ENCODE measurements around the gene ASB10. TPM values are rescaled to one million over a fixed set of nuclear protein-coding genes. Genes with fewer than 3 reads are reported as not detected.

Gene ASB10
- polyA plus RNA-seq, 1 of the 3 experiments (the other 2 are of a cell fraction) = not detected

GRCh38 chr7:151188252-151188542 lies 1.1 kb upstream of the ASB10 start:
- H3K79me2 ChIP-seq (ENCODE audit: insufficient read depth) = no peaks in the 10 kb centered on the region
- no peaks in the 10 kb centered on the region for H4K20me1 ChIP-seq (ENCODE audit: insufficient read depth)
- H3K9me2 ChIP-seq = no peaks in the 10 kb centered on the region
- no peak overlapping the region for H3K4me2 ChIP-seq
- no peaks in the 10 kb centered on the region for H3F3A ChIP-seq (replicated peaks; ENCODE audit: insufficient read depth)
- ChIA-PET CTCF (interaction anchor here (0.9 to 1.6 kb wide), 3 partner anchors 25 to 64 kb away, joined by 4 to 6 read pairs (median 5); no protein-coding TSS in a partner anchor), POLR2A (no interaction called here)
- H3K36me3 ChIP-seq (replicated peaks in 1 of 2; ENCODE audit: control insufficient read depth in 1 of 2, insufficient read depth in 2 of 2, low read length in 1 of 2) = no peaks in the 10 kb centered on the region
- WGBS (ENCODE audit: low lambda C conversion rate) = 49% methylated on average over 5 of the region's 5 CpGs
- TF ChIP-seq EZH2phosphoT487 (IDR thresholded peaks at IDR 0.05; ENCODE audit: borderline replicate concordance, low read depth) (no peak), TEAD4 (IDR thresholded peaks at IDR 0.05; ENCODE audit: borderline replicate concordance, insufficient read depth) (no peak), TCF12 (IDR thresholded peaks at IDR 0.05) (no peak)
- H3K4me3 ChIP-seq (ENCODE audit: low read depth in 2 of 2, low read length in 1 of 2) = no peak overlapping the region
- no peak overlapping the region for H3K27ac ChIP-seq (ENCODE audit: low read depth in 2 of 2, low read length in 1 of 2)
- H3K27me3 ChIP-seq (ENCODE audit: insufficient read depth) = peaks cover 52% of the 10 kb centered on the region
- no peaks in the 10 kb centered on the region for H3K9me3 ChIP-seq
- H2AFZ ChIP-seq (ENCODE audit: low read depth) = no peak overlapping the region
- no peak overlapping the region for H3K9ac ChIP-seq
- no peaks in the 10 kb centered on the region for H3K4me1 ChIP-seq (ENCODE audit: control insufficient read depth in 1 of 2, insufficient read depth in 2 of 2, low read depth in 1 of 2, low read length in 1 of 2)
- DNase-seq = no peak

GRCh38 chr7:151187409-151188251 lies 580 bp upstream of the ASB10 start:
- DNase-seq = no peak
- no peaks in the 10 kb centered on the region for H3K4me1 ChIP-seq (ENCODE audit: control insufficient read depth in 1 of 2, insufficient read depth in 2 of 2, low read depth in 1 of 2, low read length in 1 of 2)
- no peaks in the 10 kb centered on the region for H4K20me1 ChIP-seq (ENCODE audit: insufficient read depth)
- no peaks in the 10 kb centered on the region for H3K9me2 ChIP-seq
- H3K9ac ChIP-seq = no peak overlapping the region
- TF ChIP-seq GABPA (IDR thresholded peaks at IDR 0.05; ENCODE audit: low read depth) = no peak
- TF ChIP-seq TAF1 (IDR thresholded peaks at IDR 0.05; ENCODE audit: borderline replicate concordance, low read depth, low read length) = no peak
- no peak for TF ChIP-seq JUND (IDR thresholded peaks at IDR 0.05)
- no peak for TF ChIP-seq MXI1 (IDR thresholded peaks at IDR 0.05; ENCODE audit: low read depth, low read length)
- peaks cover 54% of the 10 kb centered on the region for H3K27me3 ChIP-seq (ENCODE audit: insufficient read depth)
- no peak overlapping the region for H3K27ac ChIP-seq (ENCODE audit: low read depth in 2 of 2, low read length in 1 of 2)
- H3F3A ChIP-seq (replicated peaks; ENCODE audit: insufficient read depth) = no peaks in the 10 kb centered on the region
- no peak overlapping the region for H3K4me2 ChIP-seq
- H3K4me3 ChIP-seq (ENCODE audit: low read depth in 2 of 2, low read length in 1 of 2) = no peak overlapping the region
- CTCF ChIA-PET = interaction anchor here (0.9 to 1.6 kb wide), 3 partner anchors 26 to 64 kb away, joined by 4 to 6 read pairs (median 5); no protein-coding TSS in a partner anchor
- H2AFZ ChIP-seq (ENCODE audit: low read depth) = no peak overlapping the region
- 51% methylated on average over 12 of the region's 22 CpGs for WGBS (ENCODE audit: low lambda C conversion rate)
- H3K9me3 ChIP-seq = no peaks in the 10 kb centered on the region
- H3K36me3 ChIP-seq (replicated peaks in 1 of 2; ENCODE audit: control insufficient read depth in 1 of 2, insufficient read depth in 2 of 2, low read length in 1 of 2) = no peaks in the 10 kb centered on the region
- H3K79me2 ChIP-seq (ENCODE audit: insufficient read depth) = no peaks in the 10 kb centered on the region
- POLR2A ChIA-PET = interaction anchor here (0.7 kb wide), 1 partner anchor 21 kb away, joined by 3 read pairs; no protein-coding TSS in a partner anchor

GRCh38 chr7:151185762-151186639 lies 1.0 kb downstream of the ASB10 start:
- Histone ChIP-seq H3K9me3 (no peaks in the 10 kb centered on the region), H3K79me2 (ENCODE audit: insufficient read depth) (no peaks in the 10 kb centered on the region), H3K9ac (no peak overlapping the region), H3K27ac (ENCODE audit: low read depth in 2 of 2, low read length in 1 of 2) (no peak overlapping the region), H4K20me1 (ENCODE audit: insufficient read depth) (no peaks in the 10 kb centered on the region), H3K4me1 (ENCODE audit: control insufficient read depth in 1 of 2, insufficient read depth in 2 of 2, low read depth in 1 of 2, low read length in 1 of 2) (no peaks in the 10 kb centered on the region), H3K36me3 (replicated peaks in 1 of 2; ENCODE audit: control insufficient read depth in 1 of 2, insufficient read depth in 2 of 2, low read length in 1 of 2) (no peaks in the 10 kb centered on the region), H3K4me2 (no peak overlapping the region), H3K9me2 (no peaks in the 10 kb centered on the region), H2AFZ (ENCODE audit: low read depth) (no peak overlapping the region), H3F3A (replicated peaks; ENCODE audit: insufficient read depth) (no peaks in the 10 kb centered on the region), H3K27me3 (ENCODE audit: insufficient read depth) (peaks cover 50% of the 10 kb centered on the region), H3K4me3 (ENCODE audit: low read depth in 2 of 2, low read length in 1 of 2) (no peak overlapping the region)
- DNase-seq = no peak
- ChIA-PET POLR2A (no interaction called here), CTCF (interaction anchor here (1.2 kb wide), 1 partner anchor 62 kb away, joined by 4 read pairs; no protein-coding TSS in a partner anchor)
- 75% methylated on average over 9 of the region's 16 CpGs for WGBS (ENCODE audit: low lambda C conversion rate)
- no peak for TF ChIP-seq GABPA (IDR thresholded peaks at IDR 0.05; ENCODE audit: low read depth)
- TF ChIP-seq TEAD4 (IDR thresholded peaks at IDR 0.05; ENCODE audit: borderline replicate concordance, insufficient read depth) = no peak
- TF ChIP-seq EP300 (IDR thresholded peaks at IDR 0.05; ENCODE audit: borderline replicate concordance in 1 of 2, low read depth in 1 of 2, low read length in 1 of 2) = no peak
- TF ChIP-seq REST (IDR thresholded peaks at IDR 0.05; ENCODE audit: low read depth, low read length) = no peak
- TF ChIP-seq SMC3 (IDR thresholded peaks at IDR 0.05; ENCODE audit: low read depth, low read length) = no peak
- TF ChIP-seq RFX5 (IDR thresholded peaks at IDR 0.05; ENCODE audit: low read length) = no peak
- no peak for TF ChIP-seq JUND (IDR thresholded peaks at IDR 0.05)
- TF ChIP-seq RCOR1 (IDR thresholded peaks at IDR 0.05; ENCODE audit: low read length) = no peak
- TF ChIP-seq FOXM1 (IDR thresholded peaks at IDR 0.05; ENCODE audit: low read depth) = no peak
- no peak for TF ChIP-seq PBX3 (IDR thresholded peaks at IDR 0.05)
